Measurements from ENCODE around the gene RPS16.

DNA sequence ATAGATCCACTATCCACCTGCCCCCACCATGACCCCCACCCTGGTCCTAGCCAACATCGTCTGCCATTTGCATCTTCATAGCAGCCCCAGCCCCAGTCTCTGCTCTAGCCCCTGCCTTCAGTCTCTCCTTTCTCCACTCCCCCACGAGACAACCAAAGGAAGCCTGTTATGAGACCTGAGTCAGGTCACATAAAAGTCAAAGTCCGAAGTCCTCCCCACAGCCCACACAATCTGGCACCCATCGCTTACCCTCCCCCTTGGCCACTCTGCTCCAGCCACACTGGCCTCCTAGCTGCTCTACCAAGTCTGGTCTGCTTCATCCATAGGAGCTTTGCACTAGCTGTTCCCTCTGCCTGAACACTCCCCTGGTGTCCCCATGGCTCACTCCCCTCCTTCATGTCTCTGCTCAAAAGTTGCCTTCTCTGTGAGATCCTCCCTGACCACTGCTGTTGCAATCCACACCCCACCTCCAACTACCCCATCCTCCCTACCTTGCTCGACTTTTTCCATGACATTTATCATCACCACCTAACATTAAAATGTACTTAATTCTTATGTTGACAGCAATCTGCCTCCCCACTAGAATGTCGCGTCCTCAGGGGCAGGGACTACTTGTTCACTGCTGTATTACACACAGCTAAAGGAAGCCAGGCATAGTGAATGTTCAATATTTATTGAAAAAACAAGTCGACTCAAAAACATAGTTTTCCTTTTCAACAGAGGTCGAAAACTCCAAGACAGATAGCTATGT lies 24.5 kb downstream of the RPS16 start:
- peak; percentile 38 to 50 for TF ChIP-seq POLR2A (IDR thresholded peaks at IDR 0.05)
- TF ChIP-seq, protein P1, sequence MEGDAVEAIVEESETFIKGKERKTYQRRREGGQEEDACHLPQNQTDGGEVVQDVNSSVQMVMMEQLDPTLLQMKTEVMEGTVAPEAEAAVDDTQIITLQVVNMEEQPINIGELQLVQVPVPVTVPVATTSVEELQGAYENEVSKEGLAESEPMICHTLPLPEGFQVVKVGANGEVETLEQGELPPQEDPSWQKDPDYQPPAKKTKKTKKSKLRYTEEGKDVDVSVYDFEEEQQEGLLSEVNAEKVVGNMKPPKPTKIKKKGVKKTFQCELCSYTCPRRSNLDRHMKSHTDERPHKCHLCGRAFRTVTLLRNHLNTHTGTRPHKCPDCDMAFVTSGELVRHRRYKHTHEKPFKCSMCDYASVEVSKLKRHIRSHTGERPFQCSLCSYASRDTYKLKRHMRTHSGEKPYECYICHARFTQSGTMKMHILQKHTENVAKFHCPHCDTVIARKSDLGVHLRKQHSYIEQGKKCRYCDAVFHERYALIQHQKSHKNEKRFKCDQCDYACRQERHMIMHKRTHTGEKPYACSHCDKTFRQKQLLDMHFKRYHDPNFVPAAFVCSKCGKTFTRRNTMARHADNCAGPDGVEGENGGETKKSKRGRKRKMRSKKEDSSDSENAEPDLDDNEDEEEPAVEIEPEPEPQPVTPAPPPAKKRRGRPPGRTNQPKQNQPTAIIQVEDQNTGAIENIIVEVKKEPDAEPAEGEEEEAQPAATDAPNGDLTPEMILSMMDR (IDR thresholded peaks at IDR 0.05): no peak
